ENCODE results near the gene RNF145.

GRCh38 chr5:159244163-159244562, 34.8 kb upstream of the RNF145 start:
- TF ChIP-seq POLR2A (IDR thresholded peaks at IDR 0.05) = no peak
- TF ChIP-seq CTCF (IDR thresholded peaks at IDR 0.05 in 4 of 5, conservative IDR thresholded peaks at IDR 0.05 in 1 of 5) = no peak
